Esophagus squamous epithelium (tissue), 5 donors: ENCODE data around the gene ADGRG7. TPM values are rescaled to one million over a fixed set of nuclear protein-coding genes. Genes with fewer than 3 reads are reported as not detected.

Source experiments
- DNase-seq: peaks from one replicate; lab custom pipeline; 2025; lab: John Stamatoyannopoulos, UW
- H3K27ac ChIP-seq, 4 donors: fragments of 200-600 bp; sonication (generic); one replicate each; pipeline ENCODE4 v1.5.1; 2016 to 2019; ENCODE audit warnings: mild to moderate bottlenecking in 1 of 4
- H3K27me3 ChIP-seq, 4 donors: fragments of 200-600 bp; sonication (generic); 1 replicate in 3 of 4; 2 replicates in 1 of 4; pipeline versions ENCODE4 v1.5.1 to v1.6.0; 2017 to 2021; ENCODE audit warnings: antibody characterized with exemption in 1 of 4
- H3K36me3 ChIP-seq, 3 donors: fragments of 200-600 bp; sonication (generic); one replicate each; pipeline ENCODE4 v1.5.1; 2016 to 2019
- H3K4me1 ChIP-seq, 3 donors: fragments of 200-600 bp; sonication (generic); one replicate each; pipeline ENCODE4 v1.5.1; 2017 to 2019
- H3K4me3 ChIP-seq, 4 donors: fragments of 200-600 bp; sonication (generic); 1 replicate in 3 of 4; 2 replicates in 1 of 4; pipeline ENCODE4 v1.5.1; 2016 to 2019; ENCODE audit warnings: mild to moderate bottlenecking in 2 of 4, moderate library complexity in 1 of 4
- H3K9me3 ChIP-seq, 3 donors: fragments of 200-600 bp; sonication (generic); one replicate each; pipeline ENCODE4 v1.5.1; 2016 to 2019
- CTCF ChIP-seq, 6 experiments: fragments of 450-650 bp in 4 of 6; fragments of 200-600 bp in 2 of 6; sonication (generic) in 2 of 6; IDR thresholded peaks; one replicate each; pipeline ENCODE4 v1.5.1; 2016 to 2019; ENCODE audit warnings: antibody characterized with exemption in 6 of 6, mild to moderate bottlenecking in 4 of 6, moderate library complexity in 4 of 6
- POLR2A ChIP-seq, 4 donors: fragments of 450-650 bp; IDR thresholded peaks; one replicate each; pipeline ENCODE4 v1.6.1; 2017; ENCODE audit warnings: antibody characterized with exemption in 4 of 4, mild to moderate bottlenecking in 4 of 4, moderate library complexity in 3 of 4
- WGBS, 2 donors: methylation state at CpG; one replicate each; pipeline ENCODE4 v1.1.5; 2018; 5-methylcytosine and 5-hydroxymethylcytosine counted together
- intact Hi-C: fragments of 100-400 bp; cut with DNase I; formaldehyde crosslinking; loops from one replicate; pipeline ENCODE4 v1.15.0; 2022
- total RNA-seq, 4 donors: library from RNA; depleted of rRNA; stranded (reverse); fragments of >200 nt; gene quantifications; one replicate each; pipeline ENCODE4 v1.1.0, GENCODE V29; 2016
- donor health status: DM: yes; HTN: yes; CAD: no.

ADGRG7 gene
- total RNA-seq, 4 donors from 2014 or later, result not detected

GRCh38 chr3:100606894-100607512 lies 2.4 kb upstream of the ADGRG7 start:
- TF ChIP-seq POLR2A (IDR thresholded peaks at IDR 0.05) (no peak), CTCF (IDR thresholded peaks at IDR 0.05) (no peak)
- H3K36me3 ChIP-seq, result no peaks in the 10 kb centered on the region
- no peak for DNase-seq
- intact Hi-C loops, result no loop called here
- no peak overlapping the region for H3K4me3 ChIP-seq
- peaks cover 0 to 6% (median 0%) of the 10 kb centered on the region in 4 donors for H3K27me3 ChIP-seq
- H3K9me3 ChIP-seq, result no peaks in the 10 kb centered on the region
- H3K4me1 ChIP-seq, result peaks cover 0 to 19% (median 16%) of the 10 kb centered on the region in 3 donors
- no peak overlapping the region for H3K27ac ChIP-seq

- DNase-seq, result no peak
- H3K4me1 ChIP-seq, result no peaks in the 10 kb centered on the region
- intact Hi-C loops, result no loop called here
- TF ChIP-seq POLR2A (IDR thresholded peaks at IDR 0.05) (no peak), CTCF (IDR thresholded peaks at IDR 0.05) (no peak)
- H3K27ac ChIP-seq, result no peak overlapping the region
- H3K9me3 ChIP-seq, result no peaks in the 10 kb centered on the region
- no peak overlapping the region for H3K4me3 ChIP-seq
- H3K27me3 ChIP-seq, result peaks cover 0 to 6% (median 0%) of the 10 kb centered on the region in 4 donors
- H3K36me3 ChIP-seq, result no peaks in the 10 kb centered on the region
- 64 to 72% methylated on average over 2 of the region's 2 CpGs for WGBS, 2 donors
Observed at GRCh38 chr3:100609963-100610362, 562 bp downstream of the ADGRG7 start.

- 56 to 72% methylated on average over 3 of the region's 3 CpGs for WGBS, 2 donors
- intact Hi-C loops, result no loop called here
- no peak for DNase-seq
Observed at GRCh38 chr3:100611221-100611620, 1.8 kb downstream of the ADGRG7 start.

GRCh38 chr3:100613721-100614390 lies 4.5 kb downstream of the ADGRG7 start:
- H3K36me3 ChIP-seq, result no peaks in the 10 kb centered on the region
- H3K9me3 ChIP-seq, result no peaks in the 10 kb centered on the region
- H3K27me3 ChIP-seq, result peaks cover 0 to 6% (median 0%) of the 10 kb centered on the region in 4 donors
- DNase-seq, result no peak
- H3K27ac ChIP-seq, result no peak overlapping the region
- no peak overlapping the region for H3K4me3 ChIP-seq
- H3K4me1 ChIP-seq, result no peaks in the 10 kb centered on the region
- TF ChIP-seq POLR2A (IDR thresholded peaks at IDR 0.05), result no peak
- no peak for TF ChIP-seq CTCF (IDR thresholded peaks at IDR 0.05)
- intact Hi-C loops, result no loop called here
- WGBS, 2 donors, result 73 to 75% methylated on average over 4 of the region's 4 CpGs

More at GRCh38 chr3:100611221-100611620, 1.8 kb downstream of the ADGRG7 start:
- no peaks in the 10 kb centered on the region for H3K4me1 ChIP-seq
- no peak overlapping the region for H3K4me3 ChIP-seq
- H3K27ac ChIP-seq, result no peak overlapping the region
- H3K27me3 ChIP-seq, result peaks cover 0 to 6% (median 0%) of the 10 kb centered on the region in 4 donors
- H3K9me3 ChIP-seq, result no peaks in the 10 kb centered on the region
- H3K36me3 ChIP-seq, result no peaks in the 10 kb centered on the region
- no peak for TF ChIP-seq POLR2A (IDR thresholded peaks at IDR 0.05)
- no peak for TF ChIP-seq CTCF (IDR thresholded peaks at IDR 0.05)

- no peaks in the 10 kb centered on the region for H3K4me1 ChIP-seq
- no peaks in the 10 kb centered on the region for H3K9me3 ChIP-seq
- DNase-seq, result no peak
- H3K27me3 ChIP-seq, result peaks cover 0 to 6% (median 0%) of the 10 kb centered on the region in 4 donors
- H3K36me3 ChIP-seq, result no peaks in the 10 kb centered on the region
- TF ChIP-seq CTCF (IDR thresholded peaks at IDR 0.05), result no peak
- no peak for TF ChIP-seq POLR2A (IDR thresholded peaks at IDR 0.05)
- no peak overlapping the region for H3K27ac ChIP-seq
- intact Hi-C loops, result no loop called here
- H3K4me3 ChIP-seq, result no peak overlapping the region
Observed at GRCh38 chr3:100614941-100615340, 5.5 kb downstream of the ADGRG7 start.
